GM06990 (cell line): ENCODE results near the gene NDUFA11.
"Not testable (repeated sequence)": the region's sequence is repeated elsewhere in the genome, so short reads cannot be mapped to it uniquely, and the experiment has no call there.

Experiments
- DNase-seq: peaks from one replicate; pipeline ENCODE4 v3.0.0-alpha.2; 2011; ENCODE audit not compliant: insufficient read length; ENCODE audit errors: extremely low read depth
- H3K27me3 ChIP-seq: replicated peaks from 2 replicates; pipeline ENCODE4 v1.6.0; 2011; ENCODE audit warnings: low read length; ENCODE audit not compliant: control insufficient read depth, insufficient read depth
- H3K36me3 ChIP-seq: 2 replicates; pipeline ENCODE4 v1.5.1; 2011; ENCODE audit warnings: low read length; ENCODE audit not compliant: control insufficient read depth, insufficient read depth
- H3K4me3 ChIP-seq: replicated peaks from 2 replicates; pipeline ENCODE4 v1.5.1; 2011; ENCODE audit warnings: low read depth, mild to moderate bottlenecking, control low read depth, low read length
- CTCF ChIP-seq: IDR thresholded peaks from 2 replicates; pipeline ENCODE4 v1.5.1; 2011; ENCODE audit warnings: low read length, control low read depth, mild to moderate bottlenecking, inconsistent platforms; ENCODE audit not compliant: insufficient read depth, poor library complexity, severe bottlenecking

The NDUFA11 gene

GRCh38 chr19:5880604-5881078 lies 22.9 kb downstream of the NDUFA11 start:
- no peaks in the 10 kb centered on the region for H3K36me3 ChIP-seq
- no peak overlapping the region for H3K4me3 ChIP-seq
- no peaks in the 10 kb centered on the region for H3K27me3 ChIP-seq
- no peak for TF ChIP-seq CTCF
- no peak for DNase-seq

- H3K27me3 ChIP-seq, result no peaks in the 10 kb centered on the region
These were observed 23.4 kb downstream of the NDUFA11 start for GRCh38 chr19:5880196-5880595.

GRCh38 chr19:5877882-5878281 lies 25.7 kb downstream of the NDUFA11 start:
- Histone ChIP-seq H3K27me3 (no peaks in the 10 kb centered on the region), H3K4me3 (no peak overlapping the region), H3K36me3 (no peaks in the 10 kb centered on the region)
- DNase-seq, result no peak
- TF ChIP-seq CTCF, result no peak

More at GRCh38 chr19:5880196-5880595, 23.4 kb downstream of the NDUFA11 start:
- no peak for TF ChIP-seq CTCF
- Histone ChIP-seq H3K4me3 (no peak overlapping the region), H3K36me3 (no peaks in the 10 kb centered on the region)
- DNase-seq, result no peak

- Histone ChIP-seq H3K27me3 (no peaks in the 10 kb centered on the region), H3K36me3 (no peaks in the 10 kb centered on the region), H3K4me3 (no peak overlapping the region)
- DNase-seq, result no peak
- no peak for TF ChIP-seq CTCF
These were observed 26.2 kb downstream of the NDUFA11 start for GRCh38 chr19:5877427-5877826.

- not testable (repeated sequence) for H3K4me3 ChIP-seq, H3K36me3 ChIP-seq, DNase-seq, H3K27me3 ChIP-seq
These were observed 29.1 kb downstream of the NDUFA11 start for GRCh38 chr19:5874496-5874895.

- no peaks in the 10 kb centered on the region for H3K36me3 ChIP-seq
- H3K4me3 ChIP-seq, result no peak overlapping the region
- DNase-seq, result no peak
- TF ChIP-seq CTCF, result no peak
- no peaks in the 10 kb centered on the region for H3K27me3 ChIP-seq
These were observed 29.9 kb downstream of the NDUFA11 start for GRCh38 chr19:5873617-5874199.
